NT2/D1 (cell line): ENCODE data around the gene LMBRD2.

ENCODE experiments used
- SUZ12 ChIP-seq: IDR thresholded peaks from 2 replicates; pipeline ENCODE4 v1.6.1; 2011; ENCODE audit not compliant: insufficient read length, insufficient read depth; ENCODE audit errors: extremely low read depth
- YY1 ChIP-seq: IDR thresholded peaks from 2 replicates; pipeline ENCODE4 v1.6.1; 2011; ENCODE audit not compliant: insufficient read length, insufficient read depth
- ZNF274 ChIP-seq: IDR thresholded peaks from 2 replicates; pipeline ENCODE4 v1.6.1; 2011; ENCODE audit warnings: mild to moderate bottlenecking, low read depth, low read length

GRCh38 chr5:36135988-36136387 lies 15.7 kb downstream of the LMBRD2 start:
- no peak for TF ChIP-seq YY1
- TF ChIP-seq ZNF274 = no peak
- TF ChIP-seq SUZ12 = no peak
